Karpas-422 (cell line): ENCODE measurements around the gene KCTD7. TPM values are rescaled to one million over a fixed set of nuclear protein-coding genes. Genes with fewer than 3 reads are reported as not detected.
"Not testable (repeated sequence)": the region's sequence is repeated elsewhere in the genome, so short reads cannot be mapped to it uniquely, and the experiment has no call there.

Experiments used
- DNase-seq: peaks from one replicate; pipeline ENCODE4 v3.0.0-alpha.2; 2015
- H2AFZ ChIP-seq: fragments of 200-600 bp; sonication (generic); 2 replicates; pipeline ENCODE4 v1.6.1; 2014; ENCODE audit warnings: antibody characterized with exemption, low read length, mixed read lengths
- H3K27ac ChIP-seq: fragments of 200-600 bp; sonication (generic); 2 replicates; pipeline ENCODE4 v1.5.1; 2014; ENCODE audit warnings: mild to moderate bottlenecking, low read length, moderate library complexity
- H3K27me3 ChIP-seq: fragments of 200-600 bp; sonication (generic); 2 replicates; pipeline ENCODE4 v1.6.1; 2014; ENCODE audit warnings: low read length, mixed read lengths
- H3K36me3 ChIP-seq: fragments of 200-600 bp; sonication (generic); 2 replicates; pipeline ENCODE4 v1.6.1; 2014; ENCODE audit warnings: low read length, mixed read lengths; ENCODE audit not compliant: insufficient read depth
- H3K4me1 ChIP-seq: fragments of 200-600 bp; sonication (generic); 2 replicates; pipeline ENCODE4 v1.6.1; 2014; ENCODE audit warnings: mild to moderate bottlenecking, low read length, mixed read lengths
- H3K4me2 ChIP-seq: fragments of 200-600 bp; sonication (generic); 2 replicates; pipeline ENCODE4 v1.6.1; 2014; ENCODE audit warnings: low read length, low read depth, mild to moderate bottlenecking; ENCODE audit not compliant: poor library complexity, severe bottlenecking
- H3K4me3 ChIP-seq: fragments of 200-600 bp; sonication (generic); 2 replicates; pipeline ENCODE4 v1.5.1; 2014; ENCODE audit warnings: mild to moderate bottlenecking, antibody characterized with exemption, low read length, mixed read lengths
- H3K79me2 ChIP-seq: fragments of 200-600 bp; sonication (generic); 2 replicates; pipeline ENCODE4 v1.6.1; 2014; ENCODE audit warnings: mild to moderate bottlenecking, low read length, mixed read lengths
- H3K9ac ChIP-seq: fragments of 200-600 bp; sonication (generic); 2 replicates; pipeline ENCODE4 v1.6.0; 2014; ENCODE audit warnings: low read length
- H3K9me2 ChIP-seq: fragments of 200-600 bp; sonication (generic), shearing (Covaris generic); replicated peaks from 2 replicates; pipeline ENCODE4 v1.6.0; 2014; ENCODE audit warnings: mild to moderate bottlenecking, low read length, moderate library complexity; ENCODE audit not compliant: insufficient read depth
- H3K9me3 ChIP-seq: fragments of 300-700, 200-600 bp; sonication (generic); 2 replicates; pipeline ENCODE4 v1.6.1; 2014; ENCODE audit warnings: low read length, mixed read lengths
- H4K20me1 ChIP-seq: fragments of 200-600 bp; sonication (generic); 2 replicates; pipeline ENCODE4 v1.6.1; 2014; ENCODE audit warnings: mild to moderate bottlenecking, antibody characterized with exemption, low read length, low read depth; ENCODE audit not compliant: insufficient read depth
- total RNA-seq: library from RNA; depleted of rRNA; stranded (reverse); fragments of >200 nt; shearing (Covaris generic); gene quantifications from 2 replicates; pipeline ENCODE4 v1.2.3, GENCODE V29; 2014; ENCODE audit warnings: low replicate concordance

Gene KCTD7
- total RNA-seq, 1 experiment from 2014 or later: 23.2 TPM

DNA sequence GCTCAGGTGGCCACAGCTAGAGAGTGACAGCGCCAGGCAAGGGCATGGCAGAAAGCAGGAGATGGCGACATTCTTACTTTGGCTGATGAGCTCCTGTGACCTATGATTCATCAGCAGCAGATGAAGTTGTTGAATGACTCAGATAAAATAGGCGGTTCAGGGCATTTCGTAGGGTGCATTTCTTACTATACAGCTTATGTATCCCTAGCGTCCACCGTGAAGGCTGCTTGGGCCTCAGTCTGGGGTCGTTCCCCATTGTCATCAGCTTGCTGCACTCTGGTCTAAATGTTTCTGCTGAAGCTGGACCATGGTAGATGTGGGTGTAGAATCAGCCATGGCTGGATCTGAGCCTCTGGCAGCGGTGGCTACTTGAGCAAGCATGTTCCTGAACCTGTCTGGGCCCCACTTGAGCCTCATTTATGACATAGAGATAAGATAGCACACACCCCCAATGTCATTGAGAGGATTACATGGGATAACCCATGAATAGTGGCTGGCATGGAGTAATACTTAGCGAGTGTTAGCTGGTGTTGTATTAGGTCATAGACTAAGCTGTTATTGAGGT lies 7.4 kb downstream of the KCTD7 start:
- H3K27ac ChIP-seq, H3K9me2 ChIP-seq, H3K4me3 ChIP-seq, H3K79me2 ChIP-seq, H3K9me3 ChIP-seq, H3K27me3 ChIP-seq, H2AFZ ChIP-seq, H3K9ac ChIP-seq, H3K4me2 ChIP-seq, H4K20me1 ChIP-seq: not testable (repeated sequence)
- Histone ChIP-seq H3K36me3 (peaks cover 14% of the 10 kb centered on the region), H3K4me1 (peaks cover 26% of the 10 kb centered on the region)
- peak; percentile 36 for DNase-seq

DNA sequence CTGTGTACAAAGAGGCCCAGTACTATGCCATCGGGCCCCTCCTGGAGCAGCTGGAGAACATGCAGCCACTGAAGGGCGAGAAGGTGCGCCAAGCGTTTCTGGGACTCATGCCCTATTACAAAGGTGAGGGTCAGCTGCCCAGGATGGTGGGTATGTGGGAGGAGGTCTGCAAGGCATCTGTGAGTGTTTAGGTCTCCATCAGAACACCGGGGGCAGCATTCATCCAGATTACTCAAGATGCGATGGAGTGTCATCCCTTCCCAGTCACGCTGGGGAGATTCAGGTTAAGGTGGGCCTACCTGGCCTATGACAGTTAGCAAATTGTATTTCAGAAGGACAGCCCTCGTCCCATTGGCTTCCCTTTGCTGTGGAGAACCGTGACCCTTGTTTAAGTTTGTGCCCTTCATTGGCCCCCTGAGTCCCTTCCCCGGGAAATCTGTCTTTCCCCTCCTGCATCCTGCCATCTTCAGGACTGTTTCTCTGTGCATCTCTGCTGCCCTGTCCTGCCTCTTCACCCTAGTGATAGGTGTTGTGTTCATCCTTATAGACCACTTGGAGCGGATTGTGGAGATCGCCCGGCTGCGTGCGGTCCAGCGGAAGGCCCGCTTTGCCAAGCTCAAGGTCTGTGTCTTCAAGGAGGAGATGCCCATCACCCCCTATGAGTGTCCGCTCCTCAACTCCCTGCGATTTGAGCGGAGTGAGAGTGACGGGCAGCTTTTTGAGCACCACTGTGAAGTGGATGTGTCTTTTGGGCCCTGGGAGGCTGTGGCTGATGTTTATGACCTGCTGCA lies 9.8 kb downstream of the KCTD7 start:
- H3K4me3 ChIP-seq: no peak overlapping the region
- no peaks in the 10 kb centered on the region for H3K9me3 ChIP-seq
- H3K27ac ChIP-seq: no peak overlapping the region
- no peak for DNase-seq
- no peaks in the 10 kb centered on the region for H3K9me2 ChIP-seq
- no peak overlapping the region for H3K9ac ChIP-seq
- no peak overlapping the region for H3K4me2 ChIP-seq
- H3K36me3 ChIP-seq: peaks cover 30% of the 10 kb centered on the region
- no peak overlapping the region for H2AFZ ChIP-seq
- no peaks in the 10 kb centered on the region for H4K20me1 ChIP-seq
- peaks cover 22% of the 10 kb centered on the region for H3K4me1 ChIP-seq
- no peaks in the 10 kb centered on the region for H3K27me3 ChIP-seq
- H3K79me2 ChIP-seq: no peaks in the 10 kb centered on the region

DNA sequence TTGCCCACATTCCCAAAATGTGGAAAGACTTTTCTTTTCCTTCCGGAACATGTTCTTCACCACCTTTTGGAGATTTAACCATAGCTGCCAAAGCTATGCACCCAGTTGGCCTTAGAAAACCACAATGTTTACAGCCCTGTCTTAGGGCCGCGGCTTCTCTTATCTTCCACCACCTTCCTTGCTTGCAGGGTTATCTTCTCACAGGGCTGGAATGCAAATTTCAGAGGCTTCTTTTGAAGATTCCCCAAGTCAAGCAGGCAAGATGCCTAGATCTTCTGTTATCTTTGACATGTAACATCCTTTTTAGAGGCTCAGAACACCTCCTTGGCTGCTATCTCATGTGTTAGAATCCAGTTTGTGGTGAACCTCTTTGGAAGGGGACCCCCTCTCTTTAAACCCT lies 11.1 kb downstream of the KCTD7 start:
- Histone ChIP-seq H3K9ac (no peak overlapping the region), H3K4me1 (peaks cover 15% of the 10 kb centered on the region)
- no peak for DNase-seq

DNA sequence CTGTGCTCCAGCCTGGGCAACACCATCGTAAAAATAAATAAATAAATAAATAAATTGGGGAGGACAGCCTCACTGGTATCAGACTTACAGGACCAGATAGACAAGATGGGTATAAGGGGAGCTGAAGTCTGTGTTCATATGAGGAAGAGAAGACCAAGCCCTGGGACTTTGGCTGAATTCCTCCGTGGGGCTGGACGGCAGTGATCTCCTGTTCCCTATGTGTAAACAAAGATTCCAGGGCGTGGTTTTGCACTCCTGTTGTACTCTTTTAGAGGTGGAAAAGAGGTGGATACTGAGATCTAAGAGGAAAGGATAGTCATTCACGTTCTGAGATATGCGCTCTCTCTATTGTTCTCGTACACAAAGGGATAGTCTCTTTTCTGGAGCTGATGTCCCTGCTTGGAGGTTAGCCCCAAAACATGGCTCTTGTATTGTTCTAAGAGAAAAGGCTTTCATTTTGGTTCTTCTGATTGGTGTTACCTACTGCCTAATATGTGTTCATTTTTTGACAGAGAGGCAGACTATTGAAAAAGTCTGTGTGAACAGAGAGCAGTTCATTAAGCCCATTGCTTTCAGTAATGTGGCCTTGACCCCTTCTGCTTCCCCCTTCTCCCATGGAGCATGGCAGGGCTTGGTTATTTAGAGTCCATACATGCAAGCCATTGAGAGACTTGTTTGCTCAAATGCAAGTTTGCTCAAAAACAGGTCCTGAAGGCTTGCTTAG lies 12.3 kb downstream of the KCTD7 start:
- H3K4me1 ChIP-seq: peaks cover 11% of the 10 kb centered on the region
- H3K4me3 ChIP-seq: no peak overlapping the region
- H3K9ac ChIP-seq: no peak overlapping the region
- no peaks in the 10 kb centered on the region for H3K9me2 ChIP-seq
- no peak overlapping the region for H3K4me2 ChIP-seq
- H3K27ac ChIP-seq: no peak overlapping the region
- no peak overlapping the region for H2AFZ ChIP-seq
- no peaks in the 10 kb centered on the region for H3K79me2 ChIP-seq
- H3K9me3 ChIP-seq: no peaks in the 10 kb centered on the region
- H4K20me1 ChIP-seq: no peaks in the 10 kb centered on the region
- H3K27me3 ChIP-seq: no peaks in the 10 kb centered on the region
- no peak for DNase-seq
- H3K36me3 ChIP-seq: peaks cover 32% of the 10 kb centered on the region; the same call in 1 of the 2 replicates

More for the DNA sequence above, 11.1 kb downstream of the KCTD7 start:
- Histone ChIP-seq H3K9me3 (no peaks in the 10 kb centered on the region), H4K20me1 (no peaks in the 10 kb centered on the region), H3K79me2 (no peaks in the 10 kb centered on the region), H3K9me2 (no peaks in the 10 kb centered on the region), H3K4me2 (no peak overlapping the region), H3K4me3 (no peak overlapping the region), H3K27me3 (no peaks in the 10 kb centered on the region), H3K36me3 (peaks cover 32% of the 10 kb centered on the region), H3K27ac (no peak overlapping the region), H2AFZ (no peak overlapping the region)

DNA sequence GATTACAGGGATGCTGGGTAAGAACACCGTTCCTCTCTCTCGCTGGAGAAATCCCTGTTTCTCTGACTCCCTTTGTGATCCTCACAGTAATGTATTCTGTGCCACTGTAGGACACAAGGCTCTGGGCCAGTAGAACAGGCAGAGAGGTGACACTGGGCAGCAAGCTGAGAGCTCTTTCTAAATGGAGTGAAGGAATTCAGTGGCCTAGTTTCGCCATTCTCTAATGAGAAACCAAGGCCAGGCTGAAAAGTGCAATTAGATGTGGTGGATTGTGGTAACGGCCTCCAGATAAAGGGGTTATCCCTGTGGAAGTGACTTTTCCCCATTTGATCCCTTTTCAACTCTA lies 12.8 kb downstream of the KCTD7 start:
- no peak overlapping the region for H2AFZ ChIP-seq
- peaks cover 32% of the 10 kb centered on the region; the same call in 1 of the 2 replicates for H3K36me3 ChIP-seq
- no peaks in the 10 kb centered on the region for H3K27me3 ChIP-seq
- no peak overlapping the region for H3K27ac ChIP-seq
- no peaks in the 10 kb centered on the region for H3K79me2 ChIP-seq
- H4K20me1 ChIP-seq: no peaks in the 10 kb centered on the region
- H3K4me2 ChIP-seq: no peak overlapping the region
- no peak overlapping the region for H3K4me3 ChIP-seq
- peaks cover 11% of the 10 kb centered on the region for H3K4me1 ChIP-seq
- DNase-seq: no peak
- H3K9ac ChIP-seq: no peak overlapping the region
- no peaks in the 10 kb centered on the region for H3K9me3 ChIP-seq
- H3K9me2 ChIP-seq: no peaks in the 10 kb centered on the region

DNA sequence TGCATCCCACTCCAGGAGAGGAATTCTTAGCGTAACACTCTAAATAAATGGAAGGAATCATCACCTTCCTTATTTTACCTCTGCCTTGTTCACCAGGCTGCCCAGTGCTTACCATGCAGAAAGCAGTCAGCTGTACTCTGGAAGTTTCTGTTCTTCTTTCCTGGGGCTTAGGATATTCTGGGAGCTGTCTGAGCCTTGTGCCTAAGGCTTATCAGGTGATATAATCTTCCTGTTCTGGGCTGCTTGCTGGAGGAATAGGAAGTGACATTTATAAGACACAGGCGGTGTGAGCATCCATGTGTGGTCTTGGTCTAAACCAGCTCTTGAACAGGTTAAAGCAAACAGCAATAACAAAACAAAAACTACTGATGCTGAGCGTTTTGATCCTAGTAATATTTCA lies 13.5 kb downstream of the KCTD7 start:
- Histone ChIP-seq H3K27me3 (no peaks in the 10 kb centered on the region), H3K9me3 (no peaks in the 10 kb centered on the region), H3K36me3 (peaks cover 32% of the 10 kb centered on the region; the same call in 1 of the 2 replicates), H3K4me3 (no peak overlapping the region), H3K9me2 (no peaks in the 10 kb centered on the region), H3K4me2 (no peak overlapping the region), H4K20me1 (no peaks in the 10 kb centered on the region), H3K79me2 (no peaks in the 10 kb centered on the region), H3K4me1 (peaks cover 11% of the 10 kb centered on the region), H3K27ac (no peak overlapping the region), H2AFZ (no peak overlapping the region), H3K9ac (no peak overlapping the region)
- no peak for DNase-seq

DNA sequence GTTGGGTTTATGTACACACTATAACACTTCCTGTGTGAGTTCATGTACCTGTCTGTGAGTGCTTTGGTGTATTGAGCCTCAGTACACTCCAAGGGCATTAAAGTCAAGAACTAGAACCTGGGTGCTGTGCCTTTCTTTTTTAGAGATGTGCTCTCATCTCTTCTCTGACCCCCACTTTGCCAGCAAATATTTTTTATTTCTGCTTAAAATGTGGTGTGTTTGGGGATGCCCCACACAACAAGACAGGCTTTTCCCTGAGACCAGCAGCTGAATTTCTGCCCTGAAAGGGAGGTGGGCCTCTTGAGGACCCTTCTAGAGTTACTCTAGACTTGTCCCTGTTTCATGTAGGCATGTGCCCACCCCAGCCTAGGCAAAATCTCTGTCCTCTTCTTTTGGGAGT lies 14.3 kb downstream of the KCTD7 start:
- Histone ChIP-seq H3K4me3 (no peak overlapping the region), H3K4me2 (no peak overlapping the region), H3K9me2 (no peaks in the 10 kb centered on the region), H3K9me3 (no peaks in the 10 kb centered on the region), H3K79me2 (no peaks in the 10 kb centered on the region), H3K9ac (no peak overlapping the region), H3K27ac (no peak overlapping the region), H4K20me1 (no peaks in the 10 kb centered on the region), H3K27me3 (no peaks in the 10 kb centered on the region), H3K36me3 (peaks cover 32% of the 10 kb centered on the region; the same call in 1 of the 2 replicates), H3K4me1 (peaks cover 13% of the 10 kb centered on the region), H2AFZ (no peak overlapping the region)
- no peak for DNase-seq

DNA sequence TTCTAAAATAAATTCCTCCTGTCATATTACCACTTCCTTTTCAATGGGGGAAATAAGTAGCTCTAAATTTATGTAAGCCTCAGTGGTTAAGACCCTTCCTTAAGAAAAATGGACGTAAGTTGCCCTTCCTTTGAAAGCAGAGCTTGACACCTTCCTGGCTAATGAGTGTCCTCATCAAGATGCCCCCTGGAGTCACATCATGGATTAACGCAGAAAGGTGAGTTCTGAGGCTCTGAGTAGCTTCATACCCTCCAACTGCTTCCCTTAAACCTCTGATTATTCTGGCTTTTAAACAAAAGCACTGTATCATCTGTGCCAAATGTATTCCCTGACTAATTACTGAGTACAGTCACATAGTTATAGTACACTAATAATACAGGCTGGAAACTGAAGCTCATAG lies 14.7 kb downstream of the KCTD7 start:
- no peak overlapping the region for H3K9ac ChIP-seq
- H2AFZ ChIP-seq: no peak overlapping the region
- H3K27ac ChIP-seq: no peak overlapping the region
- H4K20me1 ChIP-seq: no peaks in the 10 kb centered on the region
- H3K9me2 ChIP-seq: no peaks in the 10 kb centered on the region
- H3K79me2 ChIP-seq: no peaks in the 10 kb centered on the region
- no peaks in the 10 kb centered on the region for H3K9me3 ChIP-seq
- peaks cover 18% of the 10 kb centered on the region for H3K4me1 ChIP-seq
- no peak overlapping the region for H3K4me3 ChIP-seq
- no peaks in the 10 kb centered on the region for H3K27me3 ChIP-seq
- DNase-seq: no peak
- H3K4me2 ChIP-seq: no peak overlapping the region
- peaks cover 30% of the 10 kb centered on the region; the same call in 1 of the 2 replicates for H3K36me3 ChIP-seq
